PFSK-1 (cell line): ENCODE measurements around the gene ACADSB.

ENCODE experiments used
- FOXP2 ChIP-seq: optimal IDR thresholded peaks from 2 replicates; pipeline ENCODE3; 2011; ENCODE audit warnings: borderline replicate concordance, control low read depth, inconsistent platforms; ENCODE audit not compliant: insufficient read depth; ENCODE audit errors: extremely low read length, extremely low read depth
- POLR2AphosphoS5 ChIP-seq: IDR thresholded peaks from 2 replicates; pipeline ENCODE4 v1.6.1; 2012; ENCODE audit warnings: low read depth, mild to moderate bottlenecking, control low read depth, low read length, moderate library complexity
- SIN3A ChIP-seq: IDR thresholded peaks from 2 replicates; pipeline ENCODE4 v1.6.1; 2012; ENCODE audit warnings: mild to moderate bottlenecking, low read length, moderate library complexity, borderline replicate concordance; ENCODE audit not compliant: insufficient read depth
- TAF1 ChIP-seq: IDR thresholded peaks from 2 replicates; pipeline ENCODE4 v1.6.1; 2012; ENCODE audit warnings: low read length, control low read depth, borderline replicate concordance; ENCODE audit not compliant: insufficient read depth
- TF ChIP-seq, protein P1 (sequence below), 2 experiments: IDR thresholded peaks; 2 replicates each; pipeline versions ENCODE4 v1.6.1 to v1.8.0; 2011 to 2012; ENCODE audit warnings: low read depth in 2 of 2, low read length in 2 of 2, control low read depth in 1 of 2, inconsistent platforms in 1 of 2, mild to moderate bottlenecking in 1 of 2, moderate library complexity in 1 of 2; ENCODE audit not compliant: insufficient read depth in 1 of 2

ACADSB gene

DNA sequence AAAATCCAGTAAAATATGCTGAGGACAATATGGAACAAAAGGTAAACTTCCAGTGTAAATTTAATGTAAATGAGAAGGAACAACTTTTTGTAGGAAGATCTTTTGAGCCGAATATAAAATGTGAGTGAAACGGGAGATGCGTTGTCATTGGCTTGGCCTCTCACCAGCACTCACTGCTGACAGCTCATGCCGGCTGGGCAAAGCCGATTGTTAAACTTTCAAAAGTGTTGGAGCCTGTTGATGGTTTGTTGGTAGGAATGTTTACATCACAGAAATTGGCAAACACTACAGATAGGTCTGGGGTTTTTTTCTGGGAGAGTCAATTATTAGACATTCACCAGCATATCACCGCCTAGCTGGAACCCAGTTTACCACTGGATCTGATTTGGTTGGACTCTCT lies 22.5 kb upstream of the ACADSB start:
- TF ChIP-seq POLR2AphosphoS5, result no peak
- TF ChIP-seq, protein P1, sequence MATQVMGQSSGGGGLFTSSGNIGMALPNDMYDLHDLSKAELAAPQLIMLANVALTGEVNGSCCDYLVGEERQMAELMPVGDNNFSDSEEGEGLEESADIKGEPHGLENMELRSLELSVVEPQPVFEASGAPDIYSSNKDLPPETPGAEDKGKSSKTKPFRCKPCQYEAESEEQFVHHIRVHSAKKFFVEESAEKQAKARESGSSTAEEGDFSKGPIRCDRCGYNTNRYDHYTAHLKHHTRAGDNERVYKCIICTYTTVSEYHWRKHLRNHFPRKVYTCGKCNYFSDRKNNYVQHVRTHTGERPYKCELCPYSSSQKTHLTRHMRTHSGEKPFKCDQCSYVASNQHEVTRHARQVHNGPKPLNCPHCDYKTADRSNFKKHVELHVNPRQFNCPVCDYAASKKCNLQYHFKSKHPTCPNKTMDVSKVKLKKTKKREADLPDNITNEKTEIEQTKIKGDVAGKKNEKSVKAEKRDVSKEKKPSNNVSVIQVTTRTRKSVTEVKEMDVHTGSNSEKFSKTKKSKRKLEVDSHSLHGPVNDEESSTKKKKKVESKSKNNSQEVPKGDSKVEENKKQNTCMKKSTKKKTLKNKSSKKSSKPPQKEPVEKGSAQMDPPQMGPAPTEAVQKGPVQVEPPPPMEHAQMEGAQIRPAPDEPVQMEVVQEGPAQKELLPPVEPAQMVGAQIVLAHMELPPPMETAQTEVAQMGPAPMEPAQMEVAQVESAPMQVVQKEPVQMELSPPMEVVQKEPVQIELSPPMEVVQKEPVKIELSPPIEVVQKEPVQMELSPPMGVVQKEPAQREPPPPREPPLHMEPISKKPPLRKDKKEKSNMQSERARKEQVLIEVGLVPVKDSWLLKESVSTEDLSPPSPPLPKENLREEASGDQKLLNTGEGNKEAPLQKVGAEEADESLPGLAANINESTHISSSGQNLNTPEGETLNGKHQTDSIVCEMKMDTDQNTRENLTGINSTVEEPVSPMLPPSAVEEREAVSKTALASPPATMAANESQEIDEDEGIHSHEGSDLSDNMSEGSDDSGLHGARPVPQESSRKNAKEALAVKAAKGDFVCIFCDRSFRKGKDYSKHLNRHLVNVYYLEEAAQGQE (IDR thresholded peaks at IDR 0.05; ENCODE audit: insufficient read depth in 1 of 2, low read depth in 2 of 2, low read length in 2 of 2), result no peak
- TF ChIP-seq TAF1, result no peak
- TF ChIP-seq FOXP2, result no peak
- TF ChIP-seq SIN3A, result no peak

DNA sequence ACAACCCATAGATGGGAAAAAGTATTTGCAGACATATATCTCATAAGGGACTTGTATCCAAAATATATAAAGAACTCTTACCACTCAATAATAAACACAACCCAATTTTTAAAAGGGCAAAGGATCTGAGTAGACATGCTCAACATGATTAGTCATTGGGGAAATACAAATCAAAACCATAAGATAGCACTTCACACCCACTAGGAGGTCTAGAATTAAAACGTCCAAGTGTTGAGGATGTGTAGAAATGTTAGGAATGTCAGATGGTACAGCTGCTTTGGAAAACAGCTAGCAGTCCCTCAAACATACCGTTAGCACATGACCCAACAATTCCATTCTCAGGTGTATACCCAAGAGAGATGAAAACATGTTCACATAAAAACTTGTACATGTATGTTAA lies 20.3 kb upstream of the ACADSB start:
- no peak for TF ChIP-seq POLR2AphosphoS5
- TF ChIP-seq, protein P1 (IDR thresholded peaks at IDR 0.05; ENCODE audit: insufficient read depth in 1 of 2, low read depth in 2 of 2, low read length in 2 of 2), result no peak
- TF ChIP-seq TAF1, result no peak
- no peak for TF ChIP-seq FOXP2
- no peak for TF ChIP-seq SIN3A

DNA sequence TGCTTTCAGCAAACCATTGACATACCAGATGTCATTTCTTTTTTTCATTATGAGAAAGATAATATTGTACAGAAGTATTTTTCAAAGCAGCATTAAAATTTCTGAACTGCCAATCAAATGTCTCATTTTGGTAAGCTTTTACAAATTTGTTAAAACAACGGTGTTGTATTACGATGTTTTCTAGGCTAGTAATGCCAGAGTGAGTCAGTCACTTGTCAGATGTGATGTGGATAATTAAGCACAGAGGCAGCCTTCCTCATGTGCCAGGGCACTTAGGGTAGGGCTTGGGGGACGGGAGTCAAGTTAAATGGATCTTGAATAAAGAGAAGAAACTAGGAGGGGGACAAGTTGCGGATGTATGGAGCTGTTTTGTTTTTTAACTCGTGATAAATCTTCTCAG lies 18.5 kb upstream of the ACADSB start:
- TF ChIP-seq FOXP2, result no peak
- TF ChIP-seq POLR2AphosphoS5, result no peak
- TF ChIP-seq TAF1, result no peak
- TF ChIP-seq SIN3A, result no peak
- TF ChIP-seq, protein P1 (IDR thresholded peaks at IDR 0.05; ENCODE audit: insufficient read depth in 1 of 2, low read depth in 2 of 2, low read length in 2 of 2), result no peak

DNA sequence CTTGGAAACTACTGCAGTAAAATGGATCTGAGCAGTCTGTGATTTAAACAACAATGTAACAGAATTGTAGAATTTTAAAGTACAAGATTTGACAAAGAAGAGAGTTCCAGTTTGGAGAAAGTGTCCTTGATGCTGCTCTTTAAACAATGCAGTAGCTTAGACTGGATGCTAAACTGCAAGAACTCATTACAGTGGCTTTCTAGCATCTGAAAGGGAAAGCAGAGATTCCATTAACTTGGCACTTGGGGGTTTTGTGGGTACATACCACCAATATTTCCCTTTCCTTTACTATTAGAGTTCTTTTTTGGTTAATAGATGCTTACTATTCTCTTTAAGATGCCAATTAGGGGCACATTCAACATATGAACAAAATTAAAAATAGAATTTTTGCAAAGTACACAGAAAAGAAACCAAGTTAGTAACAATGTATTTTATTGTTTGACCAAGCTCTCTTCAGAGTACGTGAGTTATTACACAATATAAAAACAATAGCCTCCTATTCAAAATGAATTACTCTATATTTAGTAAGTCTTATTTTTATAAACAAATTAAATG lies 16.7 kb upstream of the ACADSB start:
- TF ChIP-seq TAF1 (no peak), SIN3A (no peak)
- TF ChIP-seq, protein P1 (IDR thresholded peaks at IDR 0.05; ENCODE audit: insufficient read depth in 1 of 2, low read depth in 2 of 2, low read length in 2 of 2), result no peak

DNA sequence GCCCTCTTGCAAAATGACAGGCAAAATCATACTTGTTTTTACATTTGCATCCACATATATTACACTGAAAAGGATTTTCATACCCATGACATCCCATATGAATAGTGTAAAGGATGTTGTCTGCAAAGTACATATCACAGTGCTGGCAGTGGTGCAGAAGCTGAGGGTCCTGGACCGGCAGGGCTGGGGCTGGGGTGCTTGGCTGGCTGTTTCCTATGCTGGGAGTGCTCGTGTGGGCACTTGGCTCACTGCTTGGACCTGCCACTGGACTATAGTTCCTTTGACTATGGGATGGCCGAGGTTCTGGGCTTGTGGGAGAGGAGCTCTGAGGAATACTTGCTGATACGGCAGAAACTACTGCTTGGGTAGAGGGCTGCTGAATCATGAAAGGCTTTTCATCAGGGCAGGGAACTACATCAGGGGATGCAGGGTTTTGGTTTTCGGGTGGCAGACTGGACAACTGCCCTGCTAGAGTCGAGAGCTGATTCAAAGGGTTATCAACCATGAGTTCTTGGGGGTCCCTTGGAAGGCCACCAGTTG lies 14.9 kb upstream of the ACADSB start:
- TF ChIP-seq SIN3A, result no peak
- no peak for TF ChIP-seq FOXP2
- TF ChIP-seq POLR2AphosphoS5, result no peak
- TF ChIP-seq TAF1, result no peak
- TF ChIP-seq, protein P1 (IDR thresholded peaks at IDR 0.05; ENCODE audit: insufficient read depth in 1 of 2, low read depth in 2 of 2, low read length in 2 of 2), result no peak
